ENCODE data around the gene FOSB. TPM values are rescaled to one million over a fixed set of nuclear protein-coding genes. Genes with fewer than 3 reads are reported as not detected.

The FOSB gene
- total and polyA plus RNA-seq, 9 of the 15 experiments (the other 6 are each of a cell fraction or from before 2014, with no cell fraction given): 0.11 to 2.7 (median 0.73) TPM

GRCh38 chr19:45469132-45469944 is 1.5 kb downstream of the FOSB start (continued):
- TF ChIP-seq ZNF407 (IDR thresholded peaks at IDR 0.05; ENCODE audit: low read depth): no peak
- no peak for TF ChIP-seq ZNF584 (CRISPR knock-in tag; IDR thresholded peaks at IDR 0.05; ENCODE audit: low read depth)
- 0 out of 2 replicates have a peak, but pooled peaks have one; percentile 75 for TF ChIP-seq NR1H2 (CRISPR knock-in tag; IDR thresholded peaks at IDR 0.05)
- TF ChIP-seq FOSL1 (tag; conservative IDR thresholded peaks at IDR 0.05): no peak
- no peak for TF ChIP-seq ZEB2 (IDR thresholded peaks at IDR 0.05)
- no peak for TF ChIP-seq ZNF644 (tag; IDR thresholded peaks at IDR 0.05; ENCODE audit: low read depth)
- TF ChIP-seq KLF6 (CRISPR knock-in tag; IDR thresholded peaks at IDR 0.05; ENCODE audit: borderline replicate concordance): no peak
- peak; percentile 98 for TF ChIP-seq CXXC5 (CRISPR knock-in tag; IDR thresholded peaks at IDR 0.05)
- peak; percentile 67 for TF ChIP-seq EP400 (IDR thresholded peaks at IDR 0.05)
- TF ChIP-seq ZBTB2 (IDR thresholded peaks at IDR 0.05): peak; percentile 99
- TF ChIP-seq ZNF707 (CRISPR knock-in tag; conservative IDR thresholded peaks at IDR 0.05): no peak
- TF ChIP-seq ZNF551 (CRISPR knock-in tag; IDR thresholded peaks at IDR 0.05): no peak
- TF ChIP-seq NRF1 (conservative IDR thresholded peaks at IDR 0.05 in 1 of 2, IDR thresholded peaks at IDR 0.05 in 1 of 2): peak; percentile 83 to 87
- no peak for TF ChIP-seq MECOM (CRISPR knock-in tag; IDR thresholded peaks at IDR 0.05)
- TF ChIP-seq RNF2 (IDR thresholded peaks at IDR 0.05): no peak
- 0 out of 2 replicates have a peak, but pooled peaks have one; percentile 18 for TF ChIP-seq ZBTB9 (CRISPR knock-in tag; IDR thresholded peaks at IDR 0.05)
- 0 out of 2 replicates have a peak, but pooled peaks have one; percentile 15 for TF ChIP-seq FOXP1 (CRISPR knock-in tag; IDR thresholded peaks at IDR 0.05)
- peak; percentile 44 for TF ChIP-seq L3MBTL2 (IDR thresholded peaks at IDR 0.05)
- no peak for TF ChIP-seq SMARCA5 (IDR thresholded peaks at IDR 0.05)
